Sciatic nerve (tissue), 2 donors: ENCODE data around the gene TOLLIP. TPM values are rescaled to one million over a fixed set of nuclear protein-coding genes. Genes with fewer than 3 reads are reported as not detected.

Source experiments
- ATAC-seq: fragments of 200-7000 bp; cut with Tn5 transposase; one replicate; pipeline ENCODE4 v1.9.1; 2020; ENCODE audit warnings: mild to moderate bottlenecking, moderate library complexity
- DNase-seq: peaks from one replicate; pipeline ENCODE4 v3.0.0-alpha.2; 2020; ENCODE audit warnings: low spot score
- intact Hi-C: fragments of 100-400 bp; cut with DNase I; formaldehyde crosslinking; loops from one replicate; pipeline ENCODE4 v1.14.2; 2022
- total RNA-seq: library from RNA; stranded (reverse); fragmentation: NEBNext Ultra II Directional; extraction: Animal tissue kit (Norgen Biotek cat#: 25700); gene quantifications from one replicate; pipeline ENCODE4 v1.2.1, GENCODE V29; 2021
- donor health status: DM: no; HTN: no; CAD: no.
- donor health status: DM: no; HTN: no; CAD: no.

TOLLIP gene
- total RNA-seq, 1 donor from 2014 or later = 60.5 TPM

- DNase-seq (no peak), ATAC-seq (peak; percentile 94)
- intact Hi-C loops = no loop called here
Measured at GRCh38 chr11:1327064-1327460, 17.6 kb upstream of the TOLLIP start.

- DNase-seq (no peak), ATAC-seq (peak; percentile 77)
- intact Hi-C loops = no loop called here
Measured at GRCh38 chr11:1326435-1327063, 17.1 kb upstream of the TOLLIP start.

- DNase-seq = peak; percentile 5
- no peak for ATAC-seq
- intact Hi-C loops = no loop called here
Measured at GRCh38 chr11:1323774-1324173, 14.3 kb upstream of the TOLLIP start.

- ATAC-seq (no peak), DNase-seq (no peak)
- intact Hi-C loops = no loop called here
Measured at GRCh38 chr11:1317993-1318392, 8.6 kb upstream of the TOLLIP start.

GRCh38 chr11:1317432-1317831, 8.0 kb upstream of the TOLLIP start:
- ATAC-seq (no peak), DNase-seq (peak; percentile 17)
- intact Hi-C loops = no loop called here

GRCh38 chr11:1310772-1311468, 1.5 kb upstream of the TOLLIP start:
- intact Hi-C loops = no loop called here
- ATAC-seq (no peak), DNase-seq (no peak)

GRCh38 chr11:1310318-1310687, 871 bp upstream of the TOLLIP start:
- ATAC-seq = no peak
- intact Hi-C loops = no loop called here
- DNase-seq = no peak

- intact Hi-C loops = no loop called here
- no peak for DNase-seq
- ATAC-seq = peak; percentile 11
Measured at GRCh38 chr11:1308743-1309497, 512 bp downstream of the TOLLIP start.

- intact Hi-C loops = no loop called here
- no peak for ATAC-seq
- no peak for DNase-seq
Measured at GRCh38 chr11:1307998-1308742, 1.3 kb downstream of the TOLLIP start.

GRCh38 chr11:1307163-1307870, 2.1 kb downstream of the TOLLIP start:
- peak; percentile 58 for DNase-seq

GRCh38 chr11:1306186-1307162, 3.0 kb downstream of the TOLLIP start:
- ATAC-seq (no peak), DNase-seq (no peak)
- intact Hi-C loops = no loop called here

More at GRCh38 chr11:1307163-1307870, 2.1 kb downstream of the TOLLIP start:
- no peak for ATAC-seq
- intact Hi-C loops = no loop called here

- intact Hi-C loops = no loop called here
- DNase-seq (peak; percentile 50), ATAC-seq (no peak)
Measured at GRCh38 chr11:1305501-1306056, 3.9 kb downstream of the TOLLIP start.

GRCh38 chr11:1305063-1305495, 4.4 kb downstream of the TOLLIP start:
- peak; percentile 55 for DNase-seq
- intact Hi-C loops = no loop called here
- no peak for ATAC-seq

GRCh38 chr11:1304380-1304779, 5.1 kb downstream of the TOLLIP start:
- no peak for ATAC-seq
- intact Hi-C loops = no loop called here
- peak; percentile 55 for DNase-seq

GRCh38 chr11:1303973-1304372, 5.5 kb downstream of the TOLLIP start:
- intact Hi-C loops = no loop called here
- DNase-seq (peak; percentile 60), ATAC-seq (peak; percentile 5)

GRCh38 chr11:1303126-1303821, 6.2 kb downstream of the TOLLIP start:
- intact Hi-C loops = no loop called here
- ATAC-seq (no peak), DNase-seq (peak; percentile 54)
